Mucosa of rectum (tissue), 2 donors: Measurements from ENCODE around the gene SLC26A1.

Experiments
- H3K27ac ChIP-seq, 2 donors: one replicate each; pipeline ENCODE4 v1.7.0; 2013; ENCODE audit warnings: inconsistent platforms in 2 of 2, low read depth in 2 of 2, low read length in 2 of 2
- H3K27me3 ChIP-seq, 2 donors: one replicate each; pipeline ENCODE4 v1.7.0; 2013; ENCODE audit warnings: low read length in 2 of 2; ENCODE audit not compliant: control insufficient read depth in 2 of 2, insufficient read depth in 2 of 2
- H3K36me3 ChIP-seq, 2 donors: one replicate each; pipeline ENCODE4 v1.7.0; 2013; ENCODE audit warnings: low read length in 2 of 2; ENCODE audit not compliant: control insufficient read depth in 2 of 2, insufficient read depth in 2 of 2
- H3K4me1 ChIP-seq, 2 donors: one replicate each; pipeline ENCODE4 v1.7.0; 2013; ENCODE audit warnings: low read length in 2 of 2, mild to moderate bottlenecking in 1 of 2; ENCODE audit not compliant: control insufficient read depth in 2 of 2, insufficient read depth in 2 of 2
- H3K4me3 ChIP-seq, 2 donors: one replicate each; pipeline ENCODE4 v1.7.0; 2013; ENCODE audit warnings: low read length in 2 of 2
- H3K9ac ChIP-seq, 2 donors: one replicate each; pipeline ENCODE4 v1.7.0; 2013; ENCODE audit warnings: low read length in 2 of 2, low read depth in 1 of 2, mild to moderate bottlenecking in 1 of 2
- H3K9me3 ChIP-seq, 2 donors: one replicate each; pipeline ENCODE4 v1.7.0; 2013; ENCODE audit warnings: low read length in 2 of 2; ENCODE audit not compliant: control insufficient read depth in 2 of 2
- donor health status: healthy.
- donor health status: Normal muscosa, but diverticular disease.

The SLC26A1 gene

GRCh38 chr4:968621-969394 is 24.4 kb downstream of the SLC26A1 start:
- Histone ChIP-seq H3K27ac (no peak overlapping the region), H3K9ac (no peak overlapping the region), H3K4me3 (no peak overlapping the region), H3K4me1 (peaks cover 26% of the 10 kb centered on the region in 2 donors), H3K36me3 (peaks cover 9 to 21% of the 10 kb centered on the region in 2 donors), H3K27me3 (no peaks in the 10 kb centered on the region), H3K9me3 (no peaks in the 10 kb centered on the region)

GRCh38 chr4:968221-968620 is 25.0 kb downstream of the SLC26A1 start:
- Histone ChIP-seq H3K9me3 (no peaks in the 10 kb centered on the region), H3K9ac (no peak overlapping the region), H3K4me3 (no peak overlapping the region), H3K4me1 (peaks cover 31% of the 10 kb centered on the region in 2 donors), H3K36me3 (peaks cover 9 to 21% of the 10 kb centered on the region in 2 donors), H3K27me3 (no peaks in the 10 kb centered on the region), H3K27ac (no peak overlapping the region)

- no peak overlapping the region for H3K27ac ChIP-seq
- H3K36me3 ChIP-seq: peaks cover 9 to 21% of the 10 kb centered on the region in 2 donors
- H3K9me3 ChIP-seq: no peaks in the 10 kb centered on the region
- no peak overlapping the region for H3K9ac ChIP-seq
- H3K27me3 ChIP-seq: no peaks in the 10 kb centered on the region
- H3K4me3 ChIP-seq: no peak overlapping the region
- peaks cover 38% of the 10 kb centered on the region in 2 donors for H3K4me1 ChIP-seq
Observed at GRCh38 chr4:967113-968104, 25.8 kb downstream of the SLC26A1 start.

GRCh38 chr4:966266-967112 is 26.7 kb downstream of the SLC26A1 start:
- H3K9me3 ChIP-seq: no peaks in the 10 kb centered on the region
- no peak overlapping the region for H3K4me3 ChIP-seq
- no peak overlapping the region for H3K9ac ChIP-seq
- peaks cover 16 to 25% of the 10 kb centered on the region in 2 donors for H3K36me3 ChIP-seq
- H3K27me3 ChIP-seq: no peaks in the 10 kb centered on the region
- no peak overlapping the region for H3K27ac ChIP-seq
- peaks cover 34 to 38% of the 10 kb centered on the region in 2 donors for H3K4me1 ChIP-seq

DNA sequence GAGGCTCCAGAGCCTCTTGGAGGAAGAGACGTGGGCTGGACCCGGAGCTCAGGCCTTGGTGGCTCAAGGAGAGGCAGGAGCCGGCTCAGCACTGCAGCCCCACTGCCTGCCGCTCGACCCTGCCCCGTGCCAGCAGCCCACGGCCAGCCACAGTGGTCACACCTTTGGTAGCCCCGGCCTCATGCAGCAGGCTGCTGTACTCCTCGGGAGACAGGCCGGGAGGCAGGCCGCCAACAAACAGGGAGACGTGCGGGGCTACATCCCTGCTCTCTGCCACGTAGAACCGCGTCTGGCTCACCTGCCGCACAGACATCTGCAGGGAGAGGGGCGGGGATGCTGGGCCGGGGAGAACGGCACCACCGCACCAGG is 27.5 kb downstream of the SLC26A1 start:
- Histone ChIP-seq H3K9ac (no peak overlapping the region), H3K4me3 (no peak overlapping the region), H3K4me1 (peaks cover 27 to 34% of the 10 kb centered on the region in 2 donors), H3K9me3 (no peaks in the 10 kb centered on the region), H3K36me3 (peaks cover 18 to 26% of the 10 kb centered on the region in 2 donors), H3K27ac (no peak overlapping the region), H3K27me3 (no peaks in the 10 kb centered on the region)

DNA sequence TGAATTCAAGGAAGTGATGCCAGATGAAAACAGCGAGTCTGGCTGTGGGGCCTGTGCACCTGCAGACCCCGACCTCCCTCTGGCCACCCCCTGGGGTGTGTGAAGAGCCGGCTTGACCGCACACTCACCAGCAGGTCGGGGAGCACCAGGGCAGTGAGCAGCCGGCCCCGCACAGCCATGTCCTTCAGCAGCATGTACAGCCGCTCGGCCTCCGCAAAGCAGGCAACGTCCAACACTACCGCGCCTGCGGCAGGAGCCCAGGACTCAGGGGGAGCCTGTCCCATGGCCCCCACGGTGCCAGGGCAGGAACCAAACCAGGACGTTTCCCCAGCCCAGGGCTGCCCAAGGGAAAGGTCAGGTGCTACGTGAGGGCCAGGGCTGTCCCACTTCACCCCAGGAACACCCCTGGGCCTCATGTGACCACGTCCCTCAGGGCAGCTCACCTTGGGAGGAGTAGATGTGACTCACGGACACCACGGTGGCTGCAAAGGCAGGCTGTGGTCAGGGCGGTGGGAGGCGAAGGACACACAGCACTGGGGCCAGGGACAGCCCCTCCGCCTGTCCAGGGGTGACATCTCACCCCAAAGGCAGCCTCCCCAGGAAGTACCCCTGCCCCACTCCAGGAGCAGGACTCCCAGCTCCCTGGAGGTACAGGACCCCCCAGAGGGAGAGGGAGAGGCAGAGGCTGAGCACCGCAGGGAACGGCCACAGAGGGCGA is 28.0 kb downstream of the SLC26A1 start:
- H3K4me3 ChIP-seq: no peak overlapping the region
- peaks cover 22 to 28% of the 10 kb centered on the region in 2 donors for H3K4me1 ChIP-seq
- H3K9me3 ChIP-seq: no peaks in the 10 kb centered on the region
- H3K27me3 ChIP-seq: no peaks in the 10 kb centered on the region
- H3K36me3 ChIP-seq: peaks cover 22 to 32% of the 10 kb centered on the region in 2 donors
- no peak overlapping the region for H3K27ac ChIP-seq
- H3K9ac ChIP-seq: no peak overlapping the region

GRCh38 chr4:964346-965025 is 28.7 kb downstream of the SLC26A1 start:
- Histone ChIP-seq H3K4me1 (peaks cover 17 to 23% of the 10 kb centered on the region in 2 donors), H3K9ac (no peak overlapping the region), H3K36me3 (peaks cover 28 to 37% of the 10 kb centered on the region in 2 donors), H3K9me3 (no peaks in the 10 kb centered on the region), H3K4me3 (no peak overlapping the region), H3K27me3 (no peaks in the 10 kb centered on the region), H3K27ac (no peak overlapping the region)

GRCh38 chr4:963276-964225 is 29.7 kb downstream of the SLC26A1 start:
- Histone ChIP-seq H3K9ac (peak overlapping the region in 1 of 2 donors; percentile 86), H3K27me3 (no peaks in the 10 kb centered on the region), H3K4me3 (peak overlapping the region; percentile 48 to 50), H3K9me3 (no peaks in the 10 kb centered on the region), H3K27ac (peak overlapping the region; percentile 83 to 93), H3K36me3 (peaks cover 32 to 45% of the 10 kb centered on the region in 2 donors), H3K4me1 (peaks cover 17 to 23% of the 10 kb centered on the region in 2 donors)
